Caco-2 (cell line): ENCODE data around the gene TSC22D1. TPM values are rescaled to one million over a fixed set of nuclear protein-coding genes. Genes with fewer than 3 reads are reported as not detected.

ENCODE experiments used
- Bru-seq: library from RNA; stranded (reverse); fragments of 400-500 nt; gene quantifications from one replicate; lab custom pipeline; 2021; lab: Mats Ljungman, UMichigan
- BruChase-seq, 2 experiments: library from RNA; stranded (reverse); fragments of 400-500 nt; gene quantifications; one replicate each; lab custom pipeline; 2021; lab: Mats Ljungman, UMichigan
- BruUV-seq: library from RNA; stranded (reverse); fragments of 400-500 nt; replicated peaks from 2 replicates; lab custom pipeline; 2021; lab: Mats Ljungman, UMichigan
- CTCF ChIA-PET: fragments of 300-600 bp; sonication (Branson Sonifier 250); formaldehyde crosslinking; loops from one replicate; lab custom pipeline; 2022; ENCODE audit warnings: antibody characterized with exemption; lab: Charles Lee
- POLR2A ChIA-PET: fragments of 300-600 bp; sonication (Branson Sonifier 250); formaldehyde crosslinking; loops from one replicate; lab custom pipeline; 2022; ENCODE audit warnings: antibody characterized with exemption; lab: Charles Lee
- DNase-seq, 2 experiments: peaks; one replicate each; pipeline versions ENCODE4 v3.0.0 to v3.0.0-alpha.2; 2020 to 2022
- H3K27me3 ChIP-seq: replicated peaks from 2 replicates; pipeline ENCODE4 v1.6.0; 2011; ENCODE audit warnings: low read length; ENCODE audit not compliant: control insufficient read depth, insufficient read depth
- H3K36me3 ChIP-seq: 2 replicates; pipeline ENCODE4 v1.5.1; 2011; ENCODE audit warnings: low read length; ENCODE audit not compliant: control insufficient read depth, insufficient read depth
- H3K4me1 ChIP-seq: fragments of 250-450 bp; sonication (Bioruptor Pico); 2 replicates; pipeline ENCODE4 v1.5.1; 2020; ENCODE audit warnings: mild to moderate bottlenecking
- H3K4me3 ChIP-seq: 2 replicates; pipeline ENCODE4 v1.5.1; 2011; ENCODE audit warnings: low read depth, mild to moderate bottlenecking, control low read depth, low read length
- H3K9me3 ChIP-seq: fragments of 250-450 bp; sonication (Bioruptor Pico); 2 replicates; pipeline ENCODE4 v1.5.1; 2020; ENCODE audit warnings: mild to moderate bottlenecking, moderate library complexity
- H3K27ac Mint-ChIP-seq: one replicate; pipeline ENCODE4 v1.8.0; 2022; ENCODE audit warnings: mixed read lengths; ENCODE audit not compliant: unreplicated experiment
- H3K27me3 Mint-ChIP-seq: one replicate; pipeline ENCODE4 v1.8.0; 2022; ENCODE audit warnings: mixed read lengths; ENCODE audit not compliant: insufficient read depth, unreplicated experiment
- H3K36me3 Mint-ChIP-seq: one replicate; pipeline ENCODE4 v1.8.0; 2022; ENCODE audit warnings: mild to moderate bottlenecking, mixed read lengths; ENCODE audit not compliant: insufficient read depth, unreplicated experiment
- H3K4me1 Mint-ChIP-seq: one replicate; pipeline ENCODE4 v1.8.0; 2022; ENCODE audit warnings: low read depth, mixed read lengths; ENCODE audit not compliant: unreplicated experiment
- H3K4me3 Mint-ChIP-seq: one replicate; pipeline ENCODE4 v1.8.0; 2022; ENCODE audit warnings: mild to moderate bottlenecking, moderate library complexity, mixed read lengths; ENCODE audit not compliant: unreplicated experiment
- H3K9me3 Mint-ChIP-seq: one replicate; pipeline ENCODE4 v1.8.0; 2022; ENCODE audit warnings: mixed read lengths; ENCODE audit not compliant: unreplicated experiment
- intact Hi-C: fragments of 100-400 bp; cut with micrococcal nuclease; formaldehyde crosslinking; loops from one replicate; pipeline ENCODE4 v1.10.0; 2022; ENCODE audit not compliant: unreplicated experiment
- long read RNA-seq: library from polyadenylated mRNA; stranded (forward); transcript quantifications from one replicate; pipeline ENCODE4 v2.0.0, GENCODE V29; 2022
- total RNA-seq: library from RNA; stranded (reverse); gene quantifications from 2 replicates; pipeline ENCODE4 v1.2.3, GENCODE V29; 2022
- TF ChIP-seq, protein P1 (sequence below), 2 experiments: fragments of 200-600 bp in 1 of 2; IDR thresholded peaks; 1 replicate in 1 of 2; 2 replicates in 1 of 2; pipeline versions ENCODE4 v1.5.1 to v1.8.0; 2011 to 2022; ENCODE audit warnings: antibody characterized with exemption in 1 of 2, control low read depth in 1 of 2, inconsistent platforms in 1 of 2, low read depth in 1 of 2, low read length in 1 of 2, mild to moderate bottlenecking in 1 of 2, moderate library complexity in 1 of 2; ENCODE audit not compliant: insufficient read depth in 1 of 2, severe bottlenecking in 1 of 2, unreplicated experiment in 1 of 2

TSC22D1 gene
- total RNA-seq: 140 and 159 TPM in 2 replicates
- Bru-seq, nascent RNA: percentile 86 among the genes with signal in this experiment
- BruChase-seq, experiment 1, labeled RNA remaining after a 2-hour chase: percentile 92 among the genes with signal in this experiment
- BruChase-seq, experiment 2, labeled RNA remaining after a 6-hour chase: percentile 82 among the genes with signal in this experiment
- long read RNA-seq, full-length matches to known transcripts: 634 of 653 reads
- long read RNA-seq, partial matches to known transcripts: 0 of 653 reads
- long read RNA-seq, other reads (novel, unspliced or antisense): 19 of 653 reads

DNA sequence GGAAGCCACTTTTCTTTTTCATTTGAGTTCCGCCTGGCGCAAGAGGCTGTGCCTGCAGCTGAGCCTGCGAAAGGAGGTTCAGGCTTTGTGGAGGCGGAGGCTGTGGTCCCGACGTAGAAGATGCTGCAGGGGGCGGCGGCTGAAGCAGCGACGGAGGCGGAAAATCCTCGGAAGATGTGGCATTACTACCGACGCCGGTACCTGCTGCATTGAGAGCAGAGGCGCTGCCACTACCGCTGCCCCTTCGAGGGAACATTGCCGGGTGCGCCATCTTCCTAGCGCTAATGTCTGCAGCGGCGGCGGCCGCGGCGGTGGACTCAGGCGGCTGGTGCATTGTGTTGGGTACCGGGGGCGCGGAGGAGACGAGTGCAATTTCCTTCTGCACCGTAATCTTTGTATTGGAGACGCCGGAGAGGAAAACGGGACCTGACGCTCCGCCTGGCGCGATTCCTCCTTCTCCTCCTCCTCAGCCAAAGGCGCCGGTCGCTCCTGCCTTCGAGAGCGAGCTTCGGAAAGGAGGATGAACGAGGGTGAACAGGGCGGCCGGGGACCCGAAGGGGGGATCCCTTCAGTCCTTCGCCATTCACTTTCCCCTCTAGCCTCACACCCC lies at the start of gene TSC22D1:
TSC22D1 (minus strand) TSS at position 590 of the 610 bp plus-strand sequence; CDS start at position 334, 256 bp downstream.
- CTCF ChIA-PET: interaction anchor here (0.6 kb wide), 2 partner anchors 20 to 48 kb away, joined by 3 to 5 read pairs; no protein-coding TSS in a partner anchor
- peak within 1 kb of the TSS; percentile 85 for H3K27ac Mint-ChIP-seq
- peak in 1 of 2 experiments; percentile 39 for DNase-seq

DNA sequence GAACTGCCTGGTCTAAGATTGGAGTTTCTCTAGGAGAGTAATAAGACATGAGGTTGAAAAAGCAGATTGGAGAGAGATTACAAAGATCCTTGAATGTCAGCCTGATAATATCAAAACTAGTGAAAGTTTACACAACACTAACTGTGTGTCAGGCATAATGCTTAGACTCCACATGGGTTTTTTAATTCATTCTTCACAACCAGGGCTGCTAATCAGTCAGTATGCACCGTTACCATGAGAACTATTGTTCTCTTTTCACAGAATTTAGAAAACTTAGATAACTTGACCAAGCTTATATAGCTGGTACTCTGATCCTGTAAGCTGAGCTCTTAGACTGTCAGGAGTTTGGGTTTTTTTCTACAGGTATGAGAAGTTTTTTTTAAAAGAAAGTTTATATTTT lies 46.6 kb upstream of the TSC22D1 start:
- peaks cover 13% of the 10 kb centered on the region for H3K4me1 ChIP-seq
- no TSS peak for BruUV-seq
- ChIA-PET CTCF (no interaction called here), POLR2A (no interaction called here)
- intact Hi-C loops: no loop called here
- Mint-ChIP-seq H3K4me3 (no peak overlapping the region), H3K27ac (no peak overlapping the region), H3K27me3 (no peaks in the 10 kb centered on the region), H3K9me3 (peaks cover 20% of the 10 kb centered on the region), H3K36me3 (no peaks in the 10 kb centered on the region), H3K4me1 (peaks cover 18% of the 10 kb centered on the region)
- TF ChIP-seq, protein P1, sequence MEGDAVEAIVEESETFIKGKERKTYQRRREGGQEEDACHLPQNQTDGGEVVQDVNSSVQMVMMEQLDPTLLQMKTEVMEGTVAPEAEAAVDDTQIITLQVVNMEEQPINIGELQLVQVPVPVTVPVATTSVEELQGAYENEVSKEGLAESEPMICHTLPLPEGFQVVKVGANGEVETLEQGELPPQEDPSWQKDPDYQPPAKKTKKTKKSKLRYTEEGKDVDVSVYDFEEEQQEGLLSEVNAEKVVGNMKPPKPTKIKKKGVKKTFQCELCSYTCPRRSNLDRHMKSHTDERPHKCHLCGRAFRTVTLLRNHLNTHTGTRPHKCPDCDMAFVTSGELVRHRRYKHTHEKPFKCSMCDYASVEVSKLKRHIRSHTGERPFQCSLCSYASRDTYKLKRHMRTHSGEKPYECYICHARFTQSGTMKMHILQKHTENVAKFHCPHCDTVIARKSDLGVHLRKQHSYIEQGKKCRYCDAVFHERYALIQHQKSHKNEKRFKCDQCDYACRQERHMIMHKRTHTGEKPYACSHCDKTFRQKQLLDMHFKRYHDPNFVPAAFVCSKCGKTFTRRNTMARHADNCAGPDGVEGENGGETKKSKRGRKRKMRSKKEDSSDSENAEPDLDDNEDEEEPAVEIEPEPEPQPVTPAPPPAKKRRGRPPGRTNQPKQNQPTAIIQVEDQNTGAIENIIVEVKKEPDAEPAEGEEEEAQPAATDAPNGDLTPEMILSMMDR (IDR thresholded peaks at IDR 0.05; ENCODE audit: insufficient read depth in 1 of 2, low read depth in 1 of 2, low read length in 1 of 2, severe bottlenecking in 1 of 2, unreplicated experiment in 1 of 2): no peak
- H3K36me3 ChIP-seq: no peaks in the 10 kb centered on the region
- no peaks in the 10 kb centered on the region for H3K27me3 ChIP-seq
- no peak for DNase-seq
- no peaks in the 10 kb centered on the region; the same call in 1 of the 2 replicates for H3K9me3 ChIP-seq
- H3K4me3 ChIP-seq: no peak overlapping the region

More for the DNA sequence above, at the start of gene TSC22D1:
- H3K4me3 ChIP-seq: peak within 1 kb of the TSS; percentile 99
- peaks cover 7% of the 10 kb centered on the region for H3K36me3 Mint-ChIP-seq
- H3K36me3 ChIP-seq: peaks cover 1% of the 10 kb centered on the region; the same call in 1 of the 2 replicates
- peaks cover 31% of the 10 kb centered on the region for H3K4me1 ChIP-seq
- no peaks in the 10 kb centered on the region for H3K9me3 ChIP-seq
- intact Hi-C loops: loop anchor here (2.0 to 10.0 kb wide), 4 partner anchors 93 to 399 kb away; no protein-coding TSS in a partner anchor
- H3K4me3 Mint-ChIP-seq: peak within 1 kb of the TSS; percentile 74
- H3K27me3 Mint-ChIP-seq: no peaks in the 10 kb centered on the region
- TF ChIP-seq, protein P1 (IDR thresholded peaks at IDR 0.05; ENCODE audit: insufficient read depth in 1 of 2, low read depth in 1 of 2, low read length in 1 of 2, severe bottlenecking in 1 of 2, unreplicated experiment in 1 of 2): no peak
- POLR2A ChIA-PET: no interaction called here
- BruUV-seq: no TSS peak
- H3K9me3 Mint-ChIP-seq: no peaks in the 10 kb centered on the region
- no peaks in the 10 kb centered on the region for H3K27me3 ChIP-seq
- peaks cover 28% of the 10 kb centered on the region for H3K4me1 Mint-ChIP-seq

DNA sequence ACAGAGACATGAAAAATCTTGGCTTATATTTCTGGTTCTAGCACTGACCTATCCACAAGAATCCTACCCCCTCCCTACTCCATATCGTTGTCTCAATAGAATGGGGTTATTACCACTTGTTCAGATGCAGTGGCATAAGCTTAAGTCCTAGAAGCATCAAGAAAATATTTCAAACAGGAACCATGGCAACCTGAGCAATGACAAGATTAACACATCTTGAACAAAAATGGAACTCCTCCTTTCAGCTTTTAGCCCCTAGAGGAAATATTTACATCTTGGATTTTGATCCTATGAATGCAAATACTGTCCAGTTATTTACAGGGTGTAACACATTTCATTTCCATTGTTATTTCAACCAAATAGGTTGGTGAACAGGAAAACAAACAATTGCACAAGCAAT lies 46.1 kb upstream of the TSC22D1 start:
- Histone ChIP-seq H3K4me1 (peaks cover 13% of the 10 kb centered on the region), H3K9me3 (no peaks in the 10 kb centered on the region; the same call in 1 of the 2 replicates), H3K4me3 (no peak overlapping the region), H3K36me3 (no peaks in the 10 kb centered on the region), H3K27me3 (no peaks in the 10 kb centered on the region)
- no peak for DNase-seq
- Mint-ChIP-seq H3K27me3 (no peaks in the 10 kb centered on the region), H3K36me3 (no peaks in the 10 kb centered on the region), H3K27ac (no peak overlapping the region), H3K4me3 (no peak overlapping the region), H3K9me3 (peaks cover 17% of the 10 kb centered on the region), H3K4me1 (peaks cover 22% of the 10 kb centered on the region)
- CTCF ChIA-PET: no interaction called here
- no TSS peak for BruUV-seq
- TF ChIP-seq, protein P1 (IDR thresholded peaks at IDR 0.05; ENCODE audit: insufficient read depth in 1 of 2, low read depth in 1 of 2, low read length in 1 of 2, severe bottlenecking in 1 of 2, unreplicated experiment in 1 of 2): no peak
- intact Hi-C loops: no loop called here
- POLR2A ChIA-PET: no interaction called here
